ENCODE results near the gene NACA2.

Gene NACA2

GRCh38 chr17:61591018-61591417 lies at the start of gene NACA2:
NACA2 (minus strand) TSS chr17:61591219; CDS start chr17:61591180, 39 bp downstream.
- TF ChIP-seq GATA2 (IDR thresholded peaks at IDR 0.05; ENCODE audit: low read depth, low read length) (no peak), GATA3 (IDR thresholded peaks at IDR 0.05; ENCODE audit: low read depth, low read length) (no peak)

GRCh38 chr17:61639818-61640217 lies 48.8 kb upstream of the NACA2 start:
- no peak for TF ChIP-seq GATA2 (IDR thresholded peaks at IDR 0.05; ENCODE audit: low read depth, low read length)
- no peak for TF ChIP-seq GATA3 (IDR thresholded peaks at IDR 0.05; ENCODE audit: low read depth, low read length)

- no peak for TF ChIP-seq GATA2 (IDR thresholded peaks at IDR 0.05; ENCODE audit: low read depth, low read length)
- no peak for TF ChIP-seq GATA3 (IDR thresholded peaks at IDR 0.05; ENCODE audit: low read depth, low read length)
Measured at GRCh38 chr17:61638087-61638486, 47.1 kb upstream of the NACA2 start.

GRCh38 chr17:61635913-61636432 lies 45.0 kb upstream of the NACA2 start:
- no peak for TF ChIP-seq GATA2 (IDR thresholded peaks at IDR 0.05; ENCODE audit: low read depth, low read length)
- TF ChIP-seq GATA3 (IDR thresholded peaks at IDR 0.05; ENCODE audit: low read depth, low read length): no peak

- no peak for TF ChIP-seq GATA2 (IDR thresholded peaks at IDR 0.05; ENCODE audit: low read depth, low read length)
- no peak for TF ChIP-seq GATA3 (IDR thresholded peaks at IDR 0.05; ENCODE audit: low read depth, low read length)
Measured at GRCh38 chr17:61634942-61635538, 44.0 kb upstream of the NACA2 start.

- TF ChIP-seq GATA3 (IDR thresholded peaks at IDR 0.05; ENCODE audit: low read depth, low read length) (no peak), GATA2 (IDR thresholded peaks at IDR 0.05; ENCODE audit: low read depth, low read length) (no peak)
Measured at GRCh38 chr17:61634011-61634539, 43.1 kb upstream of the NACA2 start.

- TF ChIP-seq GATA2 (IDR thresholded peaks at IDR 0.05; ENCODE audit: low read depth, low read length): no peak
- no peak for TF ChIP-seq GATA3 (IDR thresholded peaks at IDR 0.05; ENCODE audit: low read depth, low read length)
Measured at GRCh38 chr17:61632826-61633225, 41.8 kb upstream of the NACA2 start.

- TF ChIP-seq GATA2 (IDR thresholded peaks at IDR 0.05; ENCODE audit: low read depth, low read length): no peak
- no peak for TF ChIP-seq GATA3 (IDR thresholded peaks at IDR 0.05; ENCODE audit: low read depth, low read length)
Measured at GRCh38 chr17:61631800-61632199, 40.8 kb upstream of the NACA2 start.

- TF ChIP-seq GATA2 (IDR thresholded peaks at IDR 0.05; ENCODE audit: low read depth, low read length) (no peak), GATA3 (IDR thresholded peaks at IDR 0.05; ENCODE audit: low read depth, low read length) (no peak)
Measured at GRCh38 chr17:61627658-61628057, 36.6 kb upstream of the NACA2 start.

GRCh38 chr17:61627125-61627524 lies 36.1 kb upstream of the NACA2 start:
- TF ChIP-seq GATA3 (IDR thresholded peaks at IDR 0.05; ENCODE audit: low read depth, low read length) (no peak), GATA2 (IDR thresholded peaks at IDR 0.05; ENCODE audit: low read depth, low read length) (no peak)

GRCh38 chr17:61625564-61625963 lies 34.5 kb upstream of the NACA2 start:
- no peak for TF ChIP-seq GATA3 (IDR thresholded peaks at IDR 0.05; ENCODE audit: low read depth, low read length)
- TF ChIP-seq GATA2 (IDR thresholded peaks at IDR 0.05; ENCODE audit: low read depth, low read length): no peak

GRCh38 chr17:61624951-61625350 lies 33.9 kb upstream of the NACA2 start:
- no peak for TF ChIP-seq GATA3 (IDR thresholded peaks at IDR 0.05; ENCODE audit: low read depth, low read length)
- TF ChIP-seq GATA2 (IDR thresholded peaks at IDR 0.05; ENCODE audit: low read depth, low read length): no peak

- TF ChIP-seq GATA2 (IDR thresholded peaks at IDR 0.05; ENCODE audit: low read depth, low read length): no peak
- no peak for TF ChIP-seq GATA3 (IDR thresholded peaks at IDR 0.05; ENCODE audit: low read depth, low read length)
Measured at GRCh38 chr17:61621317-61621716, 30.3 kb upstream of the NACA2 start.

GRCh38 chr17:61619953-61620352 lies 28.9 kb upstream of the NACA2 start:
- TF ChIP-seq GATA2 (IDR thresholded peaks at IDR 0.05; ENCODE audit: low read depth, low read length) (no peak), GATA3 (IDR thresholded peaks at IDR 0.05; ENCODE audit: low read depth, low read length) (no peak)

GRCh38 chr17:61619493-61619892 lies 28.5 kb upstream of the NACA2 start:
- TF ChIP-seq GATA2 (IDR thresholded peaks at IDR 0.05; ENCODE audit: low read depth, low read length): no peak
- no peak for TF ChIP-seq GATA3 (IDR thresholded peaks at IDR 0.05; ENCODE audit: low read depth, low read length)
